Vagina (tissue), 2 donors: ENCODE data around the gene SH2D3C.

Source experiments
- POLR2A ChIP-seq, 2 donors: fragments of 450-650 bp; IDR thresholded peaks; one replicate each; pipeline ENCODE4 v1.6.1; 2017; ENCODE audit warnings: antibody characterized with exemption in 2 of 2, mild to moderate bottlenecking in 2 of 2, moderate library complexity in 2 of 2
- POLR2AphosphoS5 ChIP-seq, 2 donors: sonication (generic); formaldehyde crosslinking; IDR thresholded peaks; one replicate each; pipeline ENCODE4 v1.9.0; 2017; ENCODE audit warnings: antibody characterized with exemption in 2 of 2, mild to moderate bottlenecking in 2 of 2, low read depth in 1 of 2; ENCODE audit not compliant: insufficient read depth in 1 of 2
- TF ChIP-seq, protein P1 (sequence below), 3 experiments: fragments of 450-650 bp in 2 of 3; fragments of 200-600 bp in 1 of 3; sonication (generic) in 1 of 3; IDR thresholded peaks; one replicate each; pipeline ENCODE4 v1.5.1; 2017 to 2019; ENCODE audit warnings: antibody characterized with exemption in 3 of 3, mild to moderate bottlenecking in 2 of 3, moderate library complexity in 2 of 3

- TF ChIP-seq, protein P1, sequence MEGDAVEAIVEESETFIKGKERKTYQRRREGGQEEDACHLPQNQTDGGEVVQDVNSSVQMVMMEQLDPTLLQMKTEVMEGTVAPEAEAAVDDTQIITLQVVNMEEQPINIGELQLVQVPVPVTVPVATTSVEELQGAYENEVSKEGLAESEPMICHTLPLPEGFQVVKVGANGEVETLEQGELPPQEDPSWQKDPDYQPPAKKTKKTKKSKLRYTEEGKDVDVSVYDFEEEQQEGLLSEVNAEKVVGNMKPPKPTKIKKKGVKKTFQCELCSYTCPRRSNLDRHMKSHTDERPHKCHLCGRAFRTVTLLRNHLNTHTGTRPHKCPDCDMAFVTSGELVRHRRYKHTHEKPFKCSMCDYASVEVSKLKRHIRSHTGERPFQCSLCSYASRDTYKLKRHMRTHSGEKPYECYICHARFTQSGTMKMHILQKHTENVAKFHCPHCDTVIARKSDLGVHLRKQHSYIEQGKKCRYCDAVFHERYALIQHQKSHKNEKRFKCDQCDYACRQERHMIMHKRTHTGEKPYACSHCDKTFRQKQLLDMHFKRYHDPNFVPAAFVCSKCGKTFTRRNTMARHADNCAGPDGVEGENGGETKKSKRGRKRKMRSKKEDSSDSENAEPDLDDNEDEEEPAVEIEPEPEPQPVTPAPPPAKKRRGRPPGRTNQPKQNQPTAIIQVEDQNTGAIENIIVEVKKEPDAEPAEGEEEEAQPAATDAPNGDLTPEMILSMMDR (IDR thresholded peaks at IDR 0.05), result no peak
- no peak for TF ChIP-seq POLR2A (IDR thresholded peaks at IDR 0.05)
- TF ChIP-seq POLR2AphosphoS5 (IDR thresholded peaks at IDR 0.05; ENCODE audit: insufficient read depth in 1 of 2, low read depth in 1 of 2), result no peak
Measured at GRCh38 chr9:127728808-127729207, 49.7 kb downstream of the SH2D3C start.
